SU-DHL-6 (cell line): ENCODE measurements around the gene MYT1.
"Not testable (repeated sequence)": the region's sequence is repeated elsewhere in the genome, so short reads cannot be mapped to it uniquely, and the experiment has no call there.

Experiments used
- H2AFZ ChIP-seq: fragments of 200-600 bp; sonication (generic); 2 replicates; pipeline ENCODE4 v1.6.1; 2014; ENCODE audit warnings: low read depth, mild to moderate bottlenecking, moderate library complexity, mixed read lengths, antibody characterized with exemption, low read length; ENCODE audit not compliant: severe bottlenecking
- H3F3A ChIP-seq: fragments of 200-600 bp; shearing (Covaris generic); 2 replicates; pipeline ENCODE4 v1.6.0; 2016; ENCODE audit warnings: antibody characterized with exemption, mild to moderate bottlenecking; ENCODE audit not compliant: insufficient read depth
- H3K27ac ChIP-seq: fragments of 200-600 bp; sonication (generic); 2 replicates; pipeline ENCODE4 v1.5.1; 2016; ENCODE audit warnings: low read depth, mild to moderate bottlenecking, low read length, moderate library complexity, mixed read lengths
- H3K27me3 ChIP-seq: fragments of 200-600 bp; sonication (generic), shearing (Covaris generic); 2 replicates; pipeline ENCODE4 v1.6.0; 2014; ENCODE audit warnings: mild to moderate bottlenecking, low read length
- H3K36me3 ChIP-seq: fragments of 200-600 bp; sonication (generic); 2 replicates; pipeline ENCODE4 v1.6.1; 2014; ENCODE audit warnings: mild to moderate bottlenecking, low read length, mixed read lengths
- H3K4me2 ChIP-seq: fragments of 300-600, 200-600 bp; shearing (Covaris generic), sonication (generic); 2 replicates; pipeline ENCODE4 v1.6.0; 2014; ENCODE audit warnings: low read length, low read depth, mild to moderate bottlenecking; ENCODE audit not compliant: poor library complexity, severe bottlenecking
- H3K4me3 ChIP-seq: fragments of 200-600 bp; sonication (generic); 2 replicates; pipeline ENCODE4 v1.5.1; 2014; ENCODE audit warnings: antibody characterized with exemption, low read length, mild to moderate bottlenecking, mixed read lengths; ENCODE audit not compliant: insufficient read depth, poor library complexity, severe bottlenecking
- H3K79me2 ChIP-seq: fragments of 200-600 bp; sonication (generic); 2 replicates; pipeline ENCODE4 v1.6.1; 2014; ENCODE audit warnings: mild to moderate bottlenecking, low read length, moderate library complexity; ENCODE audit not compliant: insufficient read depth
- H3K9ac ChIP-seq: fragments of 200-600 bp; sonication (generic); 2 replicates; pipeline ENCODE4 v1.7.0; 2014; ENCODE audit warnings: mild to moderate bottlenecking, low read length
- H3K9me2 ChIP-seq: fragments of 200-600 bp; sonication (generic); replicated peaks from 2 replicates; pipeline ENCODE4 v1.6.1; 2014; ENCODE audit warnings: low read length; ENCODE audit not compliant: insufficient read depth
- H3K9me3 ChIP-seq: fragments of 200-600 bp; sonication (generic); 2 replicates; pipeline ENCODE4 v1.6.1; 2014; ENCODE audit warnings: low read length, mixed read lengths; ENCODE audit not compliant: insufficient read depth
- H4K20me1 ChIP-seq: fragments of 200-600 bp; sonication (generic); 2 replicates; pipeline ENCODE4 v1.6.1; 2014; ENCODE audit warnings: low read depth, mild to moderate bottlenecking, antibody characterized with exemption, low read length, moderate library complexity, mixed read lengths
- EZH2phosphoT487 ChIP-seq: fragments of 200-600 bp; sonication (generic), shearing (Covaris generic); conservative IDR thresholded peaks from 2 replicates; pipeline ENCODE4 v1.6.1; 2018; ENCODE audit warnings: mild to moderate bottlenecking, antibody characterized with exemption, low read length, moderate library complexity, mixed read lengths
- TF ChIP-seq, protein P1 (sequence below): fragments of 200-600 bp; sonication (generic); IDR thresholded peaks from one replicate; pipeline ENCODE4 v1.5.1; 2017; ENCODE audit warnings: antibody characterized with exemption, mild to moderate bottlenecking, low read length, moderate library complexity; ENCODE audit not compliant: insufficient read depth, poor library complexity, severe bottlenecking

MYT1 gene

GRCh38 chr20:64280460-64280843 is 116.2 kb downstream of the MYT1 start:
- no peaks in the 10 kb centered on the region for H3K79me2 ChIP-seq
- no peak overlapping the region for H2AFZ ChIP-seq
- H3K9me2 ChIP-seq: no peaks in the 10 kb centered on the region
- H3K9ac ChIP-seq: no peak overlapping the region
- H3K27ac ChIP-seq: no peak overlapping the region
- H4K20me1 ChIP-seq: no peaks in the 10 kb centered on the region
- no peak overlapping the region for H3K4me2 ChIP-seq
- H3K27me3 ChIP-seq: no peaks in the 10 kb centered on the region
- no peak overlapping the region for H3K4me3 ChIP-seq
- peaks cover 7% of the 10 kb centered on the region; the same call in 1 of the 2 replicates for H3K9me3 ChIP-seq
- no peak for TF ChIP-seq EZH2phosphoT487
- TF ChIP-seq, protein P1, sequence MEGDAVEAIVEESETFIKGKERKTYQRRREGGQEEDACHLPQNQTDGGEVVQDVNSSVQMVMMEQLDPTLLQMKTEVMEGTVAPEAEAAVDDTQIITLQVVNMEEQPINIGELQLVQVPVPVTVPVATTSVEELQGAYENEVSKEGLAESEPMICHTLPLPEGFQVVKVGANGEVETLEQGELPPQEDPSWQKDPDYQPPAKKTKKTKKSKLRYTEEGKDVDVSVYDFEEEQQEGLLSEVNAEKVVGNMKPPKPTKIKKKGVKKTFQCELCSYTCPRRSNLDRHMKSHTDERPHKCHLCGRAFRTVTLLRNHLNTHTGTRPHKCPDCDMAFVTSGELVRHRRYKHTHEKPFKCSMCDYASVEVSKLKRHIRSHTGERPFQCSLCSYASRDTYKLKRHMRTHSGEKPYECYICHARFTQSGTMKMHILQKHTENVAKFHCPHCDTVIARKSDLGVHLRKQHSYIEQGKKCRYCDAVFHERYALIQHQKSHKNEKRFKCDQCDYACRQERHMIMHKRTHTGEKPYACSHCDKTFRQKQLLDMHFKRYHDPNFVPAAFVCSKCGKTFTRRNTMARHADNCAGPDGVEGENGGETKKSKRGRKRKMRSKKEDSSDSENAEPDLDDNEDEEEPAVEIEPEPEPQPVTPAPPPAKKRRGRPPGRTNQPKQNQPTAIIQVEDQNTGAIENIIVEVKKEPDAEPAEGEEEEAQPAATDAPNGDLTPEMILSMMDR: no peak
- H3K36me3 ChIP-seq: no peaks in the 10 kb centered on the region
- no peaks in the 10 kb centered on the region for H3F3A ChIP-seq

- Histone ChIP-seq H3K9me2 (no peaks in the 10 kb centered on the region), H3K4me3 (no peak overlapping the region), H3K79me2 (no peaks in the 10 kb centered on the region), H3K9ac (no peak overlapping the region), H3K9me3 (peaks cover 7% of the 10 kb centered on the region; the same call in 1 of the 2 replicates), H3K36me3 (no peaks in the 10 kb centered on the region), H3F3A (no peaks in the 10 kb centered on the region), H2AFZ (no peak overlapping the region), H4K20me1 (no peaks in the 10 kb centered on the region), H3K27me3 (no peaks in the 10 kb centered on the region), H3K27ac (no peak overlapping the region), H3K4me2 (no peak overlapping the region)
- TF ChIP-seq, protein P1: no peak
- no peak for TF ChIP-seq EZH2phosphoT487
Observed at GRCh38 chr20:64283646-64284045, 119.4 kb downstream of the MYT1 start.

GRCh38 chr20:64285579-64286446 is 121.6 kb downstream of the MYT1 start:
- H3K4me3 ChIP-seq, H3K27ac ChIP-seq, H3K9ac ChIP-seq: not testable (repeated sequence)

DNA sequence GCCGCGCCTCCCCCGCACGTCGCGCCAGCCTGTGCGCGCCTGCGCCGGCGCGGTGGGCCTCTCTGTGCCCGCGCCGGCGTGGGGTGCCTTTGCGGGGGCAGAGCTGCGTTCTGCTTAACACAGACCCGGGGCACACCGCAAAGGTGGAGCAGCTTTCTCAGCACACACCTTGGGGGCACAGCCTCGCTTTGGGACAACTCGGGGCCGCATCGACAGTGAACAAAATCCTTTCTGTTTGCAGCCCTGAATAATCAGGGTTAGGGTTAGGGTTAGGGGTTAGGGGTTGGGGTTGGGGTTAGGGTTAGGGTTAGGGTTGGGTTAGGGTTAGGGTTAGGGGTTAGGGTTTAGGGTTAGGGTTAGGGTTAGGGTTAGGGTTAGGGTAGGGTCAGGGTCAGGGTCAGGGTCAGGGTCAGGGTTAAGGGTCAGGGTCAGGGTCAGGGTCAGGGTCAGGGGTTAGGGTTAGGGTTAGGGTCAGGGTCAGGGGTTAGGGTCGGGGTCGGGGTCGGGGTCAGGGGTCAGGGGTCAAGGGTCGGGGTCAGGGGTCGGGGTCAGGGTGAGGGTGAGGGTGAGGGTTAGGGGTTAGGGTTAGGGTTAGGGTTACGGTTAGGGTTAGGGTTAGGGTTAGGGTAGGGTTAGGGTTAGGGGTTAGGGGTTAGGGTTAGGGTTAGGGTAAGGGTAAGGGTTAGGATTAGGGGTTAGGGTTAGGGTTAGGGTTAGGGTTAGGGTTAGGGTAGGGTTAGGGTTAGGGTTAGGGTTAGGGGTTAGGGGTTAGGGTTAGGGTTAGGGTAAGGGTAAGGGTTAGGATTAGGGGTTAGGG is 122.4 kb downstream of the MYT1 start:
- H3K4me2 ChIP-seq, H3K4me3 ChIP-seq, H3K27me3 ChIP-seq, H3K9ac ChIP-seq, H3K79me2 ChIP-seq, H3K9me2 ChIP-seq, H4K20me1 ChIP-seq, H3F3A ChIP-seq, H3K36me3 ChIP-seq, H2AFZ ChIP-seq, H3K9me3 ChIP-seq, H3K27ac ChIP-seq: not testable (repeated sequence)

More at GRCh38 chr20:64285579-64286446, 121.6 kb downstream of the MYT1 start:
- H2AFZ ChIP-seq, H3K9me3 ChIP-seq, H3K27me3 ChIP-seq, H3K36me3 ChIP-seq, H4K20me1 ChIP-seq, H3K9me2 ChIP-seq, H3K4me2 ChIP-seq, H3F3A ChIP-seq, H3K79me2 ChIP-seq: not testable (repeated sequence)
- TF ChIP-seq, protein P1: peak; percentile 75

DNA sequence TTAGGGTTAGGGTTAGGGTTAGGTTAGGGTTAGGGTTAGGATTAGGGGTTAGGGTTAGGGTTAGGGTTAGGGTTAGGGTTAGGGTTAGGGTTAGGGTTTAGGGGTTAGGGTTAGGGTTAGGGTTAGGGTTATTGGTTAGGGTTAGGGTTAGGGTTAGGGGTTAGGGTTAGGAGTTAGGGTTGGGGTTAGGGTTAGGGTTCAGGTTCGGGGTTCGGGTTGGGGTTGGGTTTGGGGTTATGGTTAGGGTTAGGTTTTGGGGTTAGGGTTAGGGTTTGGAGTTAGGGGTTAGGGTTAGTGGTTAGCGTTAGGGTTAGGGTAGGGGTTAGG is 123.0 kb downstream of the MYT1 start:
- not testable (repeated sequence) for H2AFZ ChIP-seq, H3K9me3 ChIP-seq, H3K9ac ChIP-seq, H3K27me3 ChIP-seq, H3K9me2 ChIP-seq, H3K4me2 ChIP-seq, H3F3A ChIP-seq, H3K27ac ChIP-seq, H4K20me1 ChIP-seq, H3K4me3 ChIP-seq, H3K36me3 ChIP-seq, H3K79me2 ChIP-seq
